ENCODE data around the gene BFSP2. TPM values are rescaled to one million over a fixed set of nuclear protein-coding genes. Genes with fewer than 3 reads are reported as not detected.

Gene BFSP2
- total RNA-seq, 1 experiment from 2014 or later = not detected

DNA sequence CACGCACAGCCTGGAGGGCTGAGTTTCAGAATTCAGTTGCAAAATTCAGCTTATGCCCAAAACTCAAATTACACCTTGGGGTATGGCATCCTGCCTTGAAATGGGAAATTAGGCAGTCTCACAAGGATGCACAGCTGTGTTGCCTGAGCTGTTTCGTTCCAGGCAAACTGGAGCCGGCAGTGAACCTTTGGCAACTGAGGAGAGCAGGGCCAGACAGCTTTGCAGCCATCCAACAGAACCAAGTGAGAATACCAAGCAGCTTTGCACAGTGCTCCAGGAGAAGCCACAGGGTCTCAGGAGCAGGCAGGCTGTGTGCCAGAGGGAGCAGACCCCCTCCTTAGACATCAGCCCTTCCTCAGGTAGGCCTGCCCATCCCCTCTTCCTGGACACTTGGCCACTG, 32.5 kb upstream of the BFSP2 start:
- intact Hi-C loops (cut with micrococcal nuclease) = no loop called here
- no peaks in the 10 kb centered on the region for H3K4me1 Mint-ChIP-seq (ENCODE audit: insufficient read depth, unreplicated experiment)
- no TSS peak for BruUV-seq (replicated peaks)
- POLR2A ChIA-PET = no interaction called here
- no peak for TF ChIP-seq CTCF (IDR thresholded peaks at IDR 0.05; ENCODE audit: unreplicated experiment)
- peaks cover 86% of the 10 kb centered on the region for H3K27me3 Mint-ChIP-seq (ENCODE audit: insufficient read depth, unreplicated experiment)
- H3K36me3 Mint-ChIP-seq (ENCODE audit: insufficient read depth, unreplicated experiment) = no peaks in the 10 kb centered on the region
- H3K27ac Mint-ChIP-seq (ENCODE audit: low read depth, unreplicated experiment) = no peak overlapping the region
- DNase-seq (ENCODE audit: unreplicated experiment) = no peak
- H3K4me3 Mint-ChIP-seq (ENCODE audit: unreplicated experiment) = no peak overlapping the region
- H3K9me3 Mint-ChIP-seq (ENCODE audit: unreplicated experiment) = no peaks in the 10 kb centered on the region
- CTCF ChIA-PET = interaction anchor here (0.5 to 1.8 kb wide), 5 partner anchors 9 to 635 kb away, joined by 3 to 9 read pairs (median 3); no protein-coding TSS in a partner anchor

- Mint-ChIP-seq H3K4me3 (ENCODE audit: unreplicated experiment) (no peak overlapping the region), H3K27ac (ENCODE audit: low read depth, unreplicated experiment) (no peak overlapping the region), H3K9me3 (ENCODE audit: unreplicated experiment) (no peaks in the 10 kb centered on the region), H3K27me3 (ENCODE audit: insufficient read depth, unreplicated experiment) (peaks cover 81% of the 10 kb centered on the region), H3K4me1 (ENCODE audit: insufficient read depth, unreplicated experiment) (no peaks in the 10 kb centered on the region), H3K36me3 (ENCODE audit: insufficient read depth, unreplicated experiment) (no peaks in the 10 kb centered on the region)
- ChIA-PET POLR2A (no interaction called here), CTCF (interaction anchor here (0.5 to 1.8 kb wide), 7 partner anchors 9 to 775 kb away, joined by 3 to 9 read pairs (median 3); no protein-coding TSS in a partner anchor)
- no peak for DNase-seq (ENCODE audit: unreplicated experiment)
- intact Hi-C loops (cut with micrococcal nuclease) = no loop called here
- TF ChIP-seq CTCF (IDR thresholded peaks at IDR 0.05; ENCODE audit: unreplicated experiment) = no peak
- BruUV-seq (replicated peaks) = no TSS peak
Measured at GRCh38 chr3:133367956-133368355, 31.9 kb upstream of the BFSP2 start.

- H3K27ac Mint-ChIP-seq (ENCODE audit: low read depth, unreplicated experiment) = no peak overlapping the region
- ChIA-PET CTCF (interaction anchor here (0.5 to 1.8 kb wide), 8 partner anchors 35 to 873 kb away, joined by 3 to 7 read pairs (median 3); no protein-coding TSS in a partner anchor), POLR2A (no interaction called here)
- TF ChIP-seq CTCF (IDR thresholded peaks at IDR 0.05; ENCODE audit: unreplicated experiment) = no peak
- DNase-seq (ENCODE audit: unreplicated experiment) = no peak
- intact Hi-C loops (cut with micrococcal nuclease) = no loop called here
- peaks cover 75% of the 10 kb centered on the region for H3K27me3 Mint-ChIP-seq (ENCODE audit: insufficient read depth, unreplicated experiment)
- no peaks in the 10 kb centered on the region for H3K36me3 Mint-ChIP-seq (ENCODE audit: insufficient read depth, unreplicated experiment)
- H3K4me3 Mint-ChIP-seq (ENCODE audit: unreplicated experiment) = no peak overlapping the region
- H3K4me1 Mint-ChIP-seq (ENCODE audit: insufficient read depth, unreplicated experiment) = no peaks in the 10 kb centered on the region
- H3K9me3 Mint-ChIP-seq (ENCODE audit: unreplicated experiment) = no peaks in the 10 kb centered on the region
- BruUV-seq (replicated peaks) = no TSS peak
Measured at GRCh38 chr3:133368371-133369067, 31.3 kb upstream of the BFSP2 start.

DNA sequence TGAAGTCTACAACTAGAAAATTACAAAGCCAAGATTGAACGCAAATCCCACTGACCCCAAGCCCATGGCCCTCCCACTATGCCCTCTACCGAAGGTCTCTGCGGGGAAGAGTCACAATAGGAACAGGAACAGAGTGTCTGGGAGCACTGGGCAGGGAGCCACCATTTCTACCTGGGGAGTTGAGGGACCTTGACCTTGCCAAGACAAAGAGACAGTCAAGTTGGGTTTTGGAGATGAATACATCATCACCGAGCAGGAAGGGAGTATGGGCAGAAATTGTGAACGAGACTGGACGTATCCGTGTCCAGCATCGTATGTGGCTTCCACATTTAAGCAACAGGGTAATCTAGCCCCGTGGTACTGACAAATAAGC, 30.8 kb upstream of the BFSP2 start:
- ChIA-PET POLR2A (no interaction called here), CTCF (interaction anchor here (0.6 to 1.3 kb wide), 4 partner anchors 83 to 872 kb away, joined by 3 read pairs; no protein-coding TSS in a partner anchor)
- H3K4me3 Mint-ChIP-seq (ENCODE audit: unreplicated experiment) = no peak overlapping the region
- H3K27me3 Mint-ChIP-seq (ENCODE audit: insufficient read depth, unreplicated experiment) = peaks cover 74% of the 10 kb centered on the region
- no peak for TF ChIP-seq CTCF (IDR thresholded peaks at IDR 0.05; ENCODE audit: unreplicated experiment)
- no peaks in the 10 kb centered on the region for H3K36me3 Mint-ChIP-seq (ENCODE audit: insufficient read depth, unreplicated experiment)
- intact Hi-C loops (cut with micrococcal nuclease) = no loop called here
- H3K27ac Mint-ChIP-seq (ENCODE audit: low read depth, unreplicated experiment) = no peak overlapping the region
- no TSS peak for BruUV-seq (replicated peaks)
- no peaks in the 10 kb centered on the region for H3K9me3 Mint-ChIP-seq (ENCODE audit: unreplicated experiment)
- DNase-seq (ENCODE audit: unreplicated experiment) = no peak
- no peaks in the 10 kb centered on the region for H3K4me1 Mint-ChIP-seq (ENCODE audit: insufficient read depth, unreplicated experiment)

Data from MCF 10A (cell line).